T-cell (primary cell): Measurements from ENCODE around the gene OSMR. TPM values are rescaled to one million over a fixed set of nuclear protein-coding genes. Genes with fewer than 3 reads are reported as not detected.

ENCODE experiments used
- ATAC-seq, 4 experiments: fragments of 200-7000 bp in 3 of 4; fragments of 150-1000 bp in 1 of 4; cut with Tn5 transposase; replicated peaks in 1 of 4; 1 replicate in 3 of 4; 2 replicates in 1 of 4; pipeline ENCODE4 v1.10.0; 2021; ENCODE audit warnings: moderate library complexity in 3 of 4, mild to moderate bottlenecking in 2 of 4, moderate number of reproducible peaks in 1 of 4
- CTCF ChIA-PET, 2 donors: fragments of 300-600 bp; sonication (Branson Sonifier 250); formaldehyde crosslinking; loops; one replicate each; lab custom pipeline; 2022; ENCODE audit warnings: antibody characterized with exemption in 2 of 2; lab: Charles Lee
- POLR2A ChIA-PET, 2 donors: fragments of 300-600 bp; sonication (Branson Sonifier 250); formaldehyde crosslinking; loops; one replicate each; lab custom pipeline; 2022; ENCODE audit warnings: antibody characterized with exemption in 2 of 2; lab: Charles Lee
- DNase-seq, 35 experiments: peaks; one replicate each; pipeline versions ENCODE4 v3.0.0 to v3.0.0-alpha.2; 2013 to 2023
- H3K27ac ChIP-seq: one replicate; pipeline ENCODE4 v1.5.1; 2013; ENCODE audit warnings: low read length
- H3K27me3 ChIP-seq, 2 experiments: replicated peaks in 1 of 2; 1 replicate in 1 of 2; 2 replicates in 1 of 2; pipeline versions ENCODE4 v1.6.1 to v1.7.0; 2013; ENCODE audit warnings: low read length in 1 of 2, mixed read lengths in 1 of 2; ENCODE audit not compliant: control insufficient read depth in 2 of 2, insufficient read depth in 2 of 2; ENCODE audit errors: extremely low read depth in 1 of 2
- H3K36me3 ChIP-seq, 2 donors: 1 replicate in 1 of 2; 2 replicates in 1 of 2; pipeline versions ENCODE4 v1.6.1 to v1.7.0; 2013; ENCODE audit warnings: low read length in 1 of 2; ENCODE audit not compliant: control insufficient read depth in 2 of 2, insufficient read depth in 1 of 2; ENCODE audit errors: extremely low read depth in 1 of 2
- H3K4me1 ChIP-seq, 2 experiments: 1 replicate in 1 of 2; 2 replicates in 1 of 2; pipeline versions ENCODE4 v1.6.1 to v1.7.0; 2013; ENCODE audit warnings: low read length in 2 of 2, mixed read lengths in 1 of 2; ENCODE audit not compliant: insufficient read depth in 2 of 2, control insufficient read depth in 1 of 2; ENCODE audit errors: extremely low read depth in 1 of 2
- H3K4me3 ChIP-seq, 2 donors: 1 replicate in 1 of 2; 2 replicates in 1 of 2; pipeline versions ENCODE4 v1.5.1 to v1.7.0; 2013; ENCODE audit warnings: mild to moderate bottlenecking in 2 of 2, low read length in 1 of 2, moderate library complexity in 1 of 2; ENCODE audit not compliant: control insufficient read depth in 1 of 2; ENCODE audit errors: extremely low read depth in 1 of 2
- H3K9me3 ChIP-seq: 2 replicates; pipeline ENCODE4 v1.7.0; 2013
- H3K27ac Mint-ChIP-seq, 2 donors: one replicate each; pipeline ENCODE4 v1.8.0; 2020 to 2021; ENCODE audit warnings: mild to moderate bottlenecking in 2 of 2, mixed read lengths in 2 of 2
- H3K27me3 Mint-ChIP-seq, 2 donors: one replicate each; pipeline ENCODE4 v1.8.0; 2021 to 2022; ENCODE audit warnings: mixed read lengths in 2 of 2
- H3K36me3 Mint-ChIP-seq: one replicate; pipeline ENCODE4 v1.8.0; 2021; ENCODE audit warnings: mixed read lengths
- H3K4me1 Mint-ChIP-seq, 3 donors: one replicate each; pipeline ENCODE4 v1.8.0; 2020 to 2022; ENCODE audit warnings: mixed read lengths in 3 of 3, mild to moderate bottlenecking in 1 of 3
- H3K4me3 Mint-ChIP-seq, 3 donors: one replicate each; pipeline ENCODE4 v1.8.0; 2020 to 2022; ENCODE audit warnings: mild to moderate bottlenecking in 3 of 3, mixed read lengths in 3 of 3, moderate library complexity in 3 of 3
- H3K9me3 Mint-ChIP-seq, 3 donors: one replicate each; pipeline ENCODE4 v1.8.0; 2020 to 2022; ENCODE audit warnings: mixed read lengths in 3 of 3
- WGBS: methylation state at CpG from one replicate; pipeline ENCODE4 v1.1.5; 2013; ENCODE audit warnings: missing lambda C conversion rate; ENCODE audit not compliant: insufficient coverage; 5-methylcytosine and 5-hydroxymethylcytosine counted together
- total RNA-seq, 35 experiments: library from RNA in 6 of 35; stranded (reverse) in 6 of 35; fragments of 120-200 nt in 1 of 35; gene quantifications; one replicate each; pipeline versions ENCODE4 v1.2.1 to v1.2.4 and lab custom pipeline; 2013 to 2026

OSMR gene
- total RNA-seq, 5 donors from 2014 or later (not counting 1 experiment from before 2014, with no cell fraction given), result 0.08 to 0.26 (median 0.14) TPM; not detected in 1

- Mint-ChIP-seq H3K4me3 (no peak overlapping the region), H3K9me3 (no peaks in the 10 kb centered on the region), H3K27me3 (no peaks in the 10 kb centered on the region), H3K4me1 (no peaks in the 10 kb centered on the region), H3K36me3 (peaks cover 23% of the 10 kb centered on the region), H3K27ac (no peak overlapping the region)
- ChIA-PET POLR2A (interaction anchor here (0.5 to 0.6 kb wide), 3 partner anchors 23 to 1903 kb away, joined by 3 to 6 read pairs (median 3); no protein-coding TSS in a partner anchor), CTCF (interaction anchor here (0.7 to 1.5 kb wide), 3 partner anchors 63 to 111 kb away, joined by 4 to 10 read pairs (median 7); no protein-coding TSS in a partner anchor)
- no peak overlapping the region for H3K4me3 ChIP-seq
- H3K27me3 ChIP-seq, result no peaks in the 10 kb centered on the region
- no peak for ATAC-seq
- H3K9me3 ChIP-seq, result no peaks in the 10 kb centered on the region
- WGBS, result 100% methylated on average over 2 of the region's 5 CpGs
- DNase-seq, result no peak
- no peaks in the 10 kb centered on the region for H3K4me1 ChIP-seq
- no peak overlapping the region for H3K27ac ChIP-seq
- H3K36me3 ChIP-seq, result peaks cover 12 to 55% of the 10 kb centered on the region in 2 donors
Observed at GRCh38 chr5:38968665-38969064, 122.9 kb downstream of the OSMR start.

- no peaks in the 10 kb centered on the region for H3K9me3 ChIP-seq
- Mint-ChIP-seq H3K9me3 (no peaks in the 10 kb centered on the region), H3K4me3 (no peak overlapping the region), H3K27me3 (no peaks in the 10 kb centered on the region), H3K27ac (no peak overlapping the region), H3K4me1 (peaks cover 0 to 8% (median 4%) of the 10 kb centered on the region in 3 donors), H3K36me3 (peaks cover 32% of the 10 kb centered on the region)
- H3K27ac ChIP-seq, result no peak overlapping the region
- POLR2A ChIA-PET, result interaction anchor here in 1 of 2 donors (0.7 kb wide), 1 partner anchor 84 kb away, joined by 7 read pairs; no protein-coding TSS in a partner anchor
- no peak for ATAC-seq
- no peaks in the 10 kb centered on the region for H3K27me3 ChIP-seq
- H3K4me3 ChIP-seq, result no peak overlapping the region
- peaks cover 4 to 35% of the 10 kb centered on the region in 2 donors for H3K36me3 ChIP-seq
- DNase-seq, result no peak
- CTCF ChIA-PET, result interaction anchor here in 1 of 2 donors (0.5 to 0.6 kb wide), 2 partner anchors 29 to 595 kb away, joined by 3 to 4 read pairs; no protein-coding TSS in a partner anchor
- no peaks in the 10 kb centered on the region for H3K4me1 ChIP-seq
Observed at GRCh38 chr5:38978036-38978435, 132.2 kb downstream of the OSMR start.

GRCh38 chr5:38979535-38979934, 133.7 kb downstream of the OSMR start:
- Histone ChIP-seq H3K27ac (no peak overlapping the region), H3K4me1 (no peaks in the 10 kb centered on the region), H3K36me3 (peaks cover 4 to 31% of the 10 kb centered on the region in 2 donors), H3K4me3 (no peak overlapping the region), H3K27me3 (no peaks in the 10 kb centered on the region), H3K9me3 (no peaks in the 10 kb centered on the region)
- Mint-ChIP-seq H3K4me1 (peaks cover 2 to 8% (median 4%) of the 10 kb centered on the region in 3 donors), H3K36me3 (peaks cover 25% of the 10 kb centered on the region), H3K27me3 (no peaks in the 10 kb centered on the region), H3K4me3 (no peak overlapping the region), H3K9me3 (no peaks in the 10 kb centered on the region), H3K27ac (no peak overlapping the region)
- ChIA-PET CTCF (no interaction called here), POLR2A (no interaction called here)
- no peak for DNase-seq
- WGBS, result 100% methylated on average over 1 of the region's 2 CpGs
- no peak for ATAC-seq

Other genes with a start within 250 kb of the OSMR start
- gene RICTOR, start 228.4 kb downstream of the OSMR start, total RNA-seq, result 10 to 100 TPM; 68.5 to 85.8 (median 74.8) TPM